ENCODE measurements around the gene MAK. TPM values are rescaled to one million over a fixed set of nuclear protein-coding genes. Genes with fewer than 3 reads are reported as not detected.

Gene MAK
- total and polyA plus RNA-seq, 3 donors from 2014 or later, result 5.3 to 21.2 (median 9.4) TPM

DNA sequence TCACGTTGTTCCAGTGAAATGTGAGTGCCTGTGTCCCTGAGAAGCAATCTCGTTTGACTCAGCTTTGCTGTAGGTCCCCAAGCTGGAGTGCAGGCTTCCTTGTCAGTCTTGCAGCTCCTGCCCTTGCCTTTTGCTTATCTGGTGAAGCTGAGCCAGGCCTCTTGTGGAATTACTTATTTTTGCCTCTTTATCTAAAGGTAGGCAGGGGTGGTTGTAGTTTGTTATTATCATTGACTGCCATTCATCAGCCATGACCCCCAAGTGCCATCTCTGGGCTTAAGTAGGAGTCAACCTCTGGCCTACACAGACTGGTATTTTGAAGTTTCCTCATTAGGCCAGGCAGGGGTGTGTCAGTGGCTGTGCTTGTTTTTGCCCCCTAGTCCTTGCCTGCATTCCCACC lies 88.6 kb downstream of the MAK start:
- intact Hi-C loops (cut with DNase I; ENCODE audit: low total_unique reads), result loop anchor here (5.0 kb wide), 1 partner anchor 57 kb away; the partner anchor contains the start of genes C6orf52 and PAK1IP1
- 35 to 38% methylated on average over 2 of the region's 2 CpGs for WGBS, 2 donors
- TF ChIP-seq, protein P1, sequence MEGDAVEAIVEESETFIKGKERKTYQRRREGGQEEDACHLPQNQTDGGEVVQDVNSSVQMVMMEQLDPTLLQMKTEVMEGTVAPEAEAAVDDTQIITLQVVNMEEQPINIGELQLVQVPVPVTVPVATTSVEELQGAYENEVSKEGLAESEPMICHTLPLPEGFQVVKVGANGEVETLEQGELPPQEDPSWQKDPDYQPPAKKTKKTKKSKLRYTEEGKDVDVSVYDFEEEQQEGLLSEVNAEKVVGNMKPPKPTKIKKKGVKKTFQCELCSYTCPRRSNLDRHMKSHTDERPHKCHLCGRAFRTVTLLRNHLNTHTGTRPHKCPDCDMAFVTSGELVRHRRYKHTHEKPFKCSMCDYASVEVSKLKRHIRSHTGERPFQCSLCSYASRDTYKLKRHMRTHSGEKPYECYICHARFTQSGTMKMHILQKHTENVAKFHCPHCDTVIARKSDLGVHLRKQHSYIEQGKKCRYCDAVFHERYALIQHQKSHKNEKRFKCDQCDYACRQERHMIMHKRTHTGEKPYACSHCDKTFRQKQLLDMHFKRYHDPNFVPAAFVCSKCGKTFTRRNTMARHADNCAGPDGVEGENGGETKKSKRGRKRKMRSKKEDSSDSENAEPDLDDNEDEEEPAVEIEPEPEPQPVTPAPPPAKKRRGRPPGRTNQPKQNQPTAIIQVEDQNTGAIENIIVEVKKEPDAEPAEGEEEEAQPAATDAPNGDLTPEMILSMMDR (IDR thresholded peaks at IDR 0.05), result no peak
- TF ChIP-seq POLR2A (IDR thresholded peaks at IDR 0.05), result no peak
- Histone ChIP-seq H3K27me3 (no peaks in the 10 kb centered on the region), H3K9me3 (no peaks in the 10 kb centered on the region), H3K27ac (no peak overlapping the region), H3K36me3 (ENCODE audit: low read depth, missing control alignments) (no peaks in the 10 kb centered on the region), H3K4me1 (peaks cover 23% of the 10 kb centered on the region), H3K4me3 (no peak overlapping the region)
- no peak for DNase-seq

DNA sequence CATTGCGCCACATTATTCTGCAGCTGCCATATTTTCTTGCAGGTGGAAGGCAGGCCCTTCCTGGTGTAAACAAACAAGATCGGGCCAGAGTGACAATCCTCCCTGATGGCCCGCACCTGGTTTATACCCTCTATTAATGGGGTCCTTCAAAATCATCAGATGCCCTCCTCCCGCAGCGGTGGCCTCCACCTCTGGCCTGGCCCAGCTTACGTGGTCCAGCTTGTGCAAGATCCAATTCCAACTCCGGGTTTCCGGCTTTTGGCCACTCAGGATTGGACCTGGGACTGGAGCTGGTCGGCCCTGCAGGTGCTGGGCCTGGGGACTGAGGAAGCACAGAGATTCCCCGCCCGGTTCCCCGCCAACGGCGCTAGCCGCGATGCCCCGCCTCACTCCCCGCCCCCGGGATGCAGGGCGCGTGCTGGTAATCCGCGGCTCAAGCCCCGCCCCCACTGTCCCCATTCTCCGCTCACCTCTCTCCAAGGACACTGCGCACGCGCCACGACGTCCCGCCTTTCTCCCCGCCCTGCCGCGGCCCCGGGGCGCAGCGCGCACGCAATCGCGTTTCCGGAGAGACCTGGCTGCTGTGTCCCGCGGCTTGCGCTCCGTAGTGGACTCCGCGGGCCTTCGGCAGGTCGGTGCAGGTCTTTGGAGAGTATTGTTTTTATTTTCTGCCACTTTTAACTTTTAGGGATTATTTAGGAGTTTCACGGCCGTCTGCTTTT lies 90.9 kb downstream of the MAK start, which contains the start of gene TMEM14B:
TSS of gene TMEM14B (plus strand) at position 555 of the 722 bp plus-strand sequence. CDS start 1,441 bp downstream, outside the sequence.
- intact Hi-C loops (cut with DNase I; ENCODE audit: low total_unique reads), result loop anchor here (5.0 kb wide), 1 partner anchor 55 kb away; the partner anchor contains the start of genes C6orf52 and PAK1IP1
- DNase-seq, result peak; percentile 99
- Histone ChIP-seq H3K27ac (peak within 1 kb of the TSS; percentile 36 to 78), H3K4me1 (peaks cover 23% of the 10 kb centered on the region), H3K4me3 (peak within 1 kb of the TSS; percentile 69 to 90), H3K27me3 (no peaks in the 10 kb centered on the region), H3K9me3 (no peaks in the 10 kb centered on the region), H3K36me3 (ENCODE audit: low read depth, missing control alignments) (no peaks in the 10 kb centered on the region)
- TF ChIP-seq, protein P1 (IDR thresholded peaks at IDR 0.05), result no peak
- TF ChIP-seq POLR2A (IDR thresholded peaks at IDR 0.05), result no peak
- 1% methylated on average over 32 to 52 of the region's 52 CpGs for WGBS, 2 donors

DNA sequence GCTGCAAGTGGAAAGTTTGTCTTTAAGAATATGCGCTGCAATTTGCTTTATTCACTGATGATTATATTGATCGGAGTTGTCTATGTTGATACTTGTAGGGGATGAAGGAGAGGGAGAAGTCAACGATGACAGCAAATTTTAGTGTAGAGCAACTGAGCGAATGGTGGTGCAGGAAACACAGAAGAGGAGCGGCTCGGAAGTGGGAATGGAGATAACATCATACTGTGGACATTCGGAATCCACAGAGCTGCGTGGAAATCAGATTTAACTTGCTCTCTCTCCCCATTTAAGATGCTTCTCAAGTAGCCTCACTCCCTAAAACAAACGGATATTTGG lies 91.5 kb downstream of the MAK start:
- Histone ChIP-seq H3K27me3 (no peaks in the 10 kb centered on the region), H3K4me3 (peak overlapping the region; percentile 69 to 90), H3K4me1 (peaks cover 23% of the 10 kb centered on the region), H3K27ac (peak overlapping the region in 1 of 2 donors; percentile 78), H3K9me3 (no peaks in the 10 kb centered on the region), H3K36me3 (ENCODE audit: low read depth, missing control alignments) (no peaks in the 10 kb centered on the region)
- WGBS, 2 donors, result 26 to 40% methylated on average over 9 of the region's 9 CpGs
- no peak for TF ChIP-seq POLR2A (IDR thresholded peaks at IDR 0.05)
- TF ChIP-seq, protein P1 (IDR thresholded peaks at IDR 0.05), result no peak
- no peak for DNase-seq
- intact Hi-C loops (cut with DNase I; ENCODE audit: low total_unique reads), result loop anchor here (5.0 kb wide), 1 partner anchor 55 kb away; the partner anchor contains the start of genes C6orf52 and PAK1IP1

DNA sequence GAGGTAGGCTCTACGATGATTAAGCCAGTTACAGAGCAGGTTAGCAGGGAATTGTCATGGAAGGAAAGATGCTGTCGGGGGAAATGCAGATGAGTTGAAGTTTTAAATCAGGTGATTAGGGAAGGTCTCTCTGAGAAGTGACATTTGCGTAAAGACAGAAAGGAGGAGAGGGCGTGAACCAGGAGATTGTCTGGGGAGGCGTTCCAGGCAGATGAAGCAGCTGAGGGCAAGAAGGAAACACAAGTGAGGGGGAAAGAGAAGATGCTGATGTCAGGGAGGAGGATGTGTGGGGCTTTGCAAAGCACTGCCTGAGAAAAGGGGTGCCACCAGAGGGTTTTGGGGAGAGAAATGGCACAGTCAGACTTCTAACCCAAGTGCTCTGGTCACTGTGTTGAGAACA lies 93.2 kb downstream of the MAK start:
- TF ChIP-seq POLR2A (IDR thresholded peaks at IDR 0.05), result no peak
- TF ChIP-seq, protein P1 (IDR thresholded peaks at IDR 0.05), result no peak
- intact Hi-C loops (cut with DNase I; ENCODE audit: low total_unique reads), result loop anchor here (5.0 kb wide), 1 partner anchor 53 kb away; the partner anchor contains the start of genes C6orf52 and PAK1IP1
- no peak for DNase-seq
- WGBS, 2 donors, result 78 to 82% methylated on average over 5 of the region's 5 CpGs
- no peaks in the 10 kb centered on the region for H3K9me3 ChIP-seq
- peaks cover 17% of the 10 kb centered on the region for H3K4me1 ChIP-seq
- no peaks in the 10 kb centered on the region for H3K27me3 ChIP-seq
- no peaks in the 10 kb centered on the region for H3K36me3 ChIP-seq (ENCODE audit: low read depth, missing control alignments)
- H3K4me3 ChIP-seq, result no peak overlapping the region
- no peak overlapping the region for H3K27ac ChIP-seq

All from testis (tissue), 3 donors.